ENCODE measurements around the gene CDKN2B-AS1. TPM values are rescaled to one million over a fixed set of nuclear protein-coding genes. Genes with fewer than 3 reads are reported as not detected.

Gene CDKN2B-AS1
- total RNA-seq, 4 donors from 2014 or later: 0.42 to 3.9 (median 0.69) TPM; not detected in 1

GRCh38 chr9:22098643-22099332 is 104.2 kb downstream of the CDKN2B-AS1 start:
- Histone ChIP-seq H3K27ac (peak overlapping the region in 3 of 4 donors; percentile 25 to 30 (median 28)), H3K4me1 (no peaks in the 10 kb centered on the region), H3K4me3 (no peak overlapping the region), H3K27me3 (no peaks in the 10 kb centered on the region), H3K9me3 (no peaks in the 10 kb centered on the region), H3K36me3 (no peaks in the 10 kb centered on the region)
- 57 to 64% methylated on average over 3 of the region's 3 CpGs for WGBS, 2 donors (ENCODE audit: low coverage in 1 of 2)
- peak; percentile 33 for TF ChIP-seq POLR2AphosphoS5 (IDR thresholded peaks at IDR 0.05)
- TF ChIP-seq, protein P1, sequence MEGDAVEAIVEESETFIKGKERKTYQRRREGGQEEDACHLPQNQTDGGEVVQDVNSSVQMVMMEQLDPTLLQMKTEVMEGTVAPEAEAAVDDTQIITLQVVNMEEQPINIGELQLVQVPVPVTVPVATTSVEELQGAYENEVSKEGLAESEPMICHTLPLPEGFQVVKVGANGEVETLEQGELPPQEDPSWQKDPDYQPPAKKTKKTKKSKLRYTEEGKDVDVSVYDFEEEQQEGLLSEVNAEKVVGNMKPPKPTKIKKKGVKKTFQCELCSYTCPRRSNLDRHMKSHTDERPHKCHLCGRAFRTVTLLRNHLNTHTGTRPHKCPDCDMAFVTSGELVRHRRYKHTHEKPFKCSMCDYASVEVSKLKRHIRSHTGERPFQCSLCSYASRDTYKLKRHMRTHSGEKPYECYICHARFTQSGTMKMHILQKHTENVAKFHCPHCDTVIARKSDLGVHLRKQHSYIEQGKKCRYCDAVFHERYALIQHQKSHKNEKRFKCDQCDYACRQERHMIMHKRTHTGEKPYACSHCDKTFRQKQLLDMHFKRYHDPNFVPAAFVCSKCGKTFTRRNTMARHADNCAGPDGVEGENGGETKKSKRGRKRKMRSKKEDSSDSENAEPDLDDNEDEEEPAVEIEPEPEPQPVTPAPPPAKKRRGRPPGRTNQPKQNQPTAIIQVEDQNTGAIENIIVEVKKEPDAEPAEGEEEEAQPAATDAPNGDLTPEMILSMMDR (IDR thresholded peaks at IDR 0.05): no peak
- peak; percentile 46 for ATAC-seq

DNA sequence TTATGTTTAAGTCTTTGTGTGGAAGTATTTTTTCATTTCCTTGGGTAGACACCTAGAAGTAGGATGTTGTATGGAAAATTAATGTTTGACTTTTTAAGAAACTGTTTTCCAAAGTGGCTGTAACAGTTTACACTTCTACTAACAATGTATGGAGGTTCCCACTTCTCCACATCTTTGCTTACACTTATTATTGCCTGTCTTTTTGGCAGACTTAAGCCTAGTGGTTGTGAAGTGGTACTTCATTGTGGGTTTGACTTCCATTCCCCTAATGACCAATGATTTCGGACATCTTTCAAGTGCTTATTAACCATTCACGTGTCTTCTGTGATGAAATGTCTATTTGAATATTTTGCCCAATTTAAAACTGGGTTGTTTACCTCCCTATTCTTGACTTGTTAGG is 106.0 kb downstream of the CDKN2B-AS1 start:
- Histone ChIP-seq H3K27me3 (no peaks in the 10 kb centered on the region), H3K27ac (no peak overlapping the region), H3K36me3 (no peaks in the 10 kb centered on the region), H3K9me3 (no peaks in the 10 kb centered on the region), H3K4me1 (no peaks in the 10 kb centered on the region), H3K4me3 (no peak overlapping the region)
- no peak for TF ChIP-seq POLR2A (IDR thresholded peaks at IDR 0.05)
- no peak for TF ChIP-seq EP300 (IDR thresholded peaks at IDR 0.05)
- no peak for TF ChIP-seq POLR2AphosphoS5 (IDR thresholded peaks at IDR 0.05)
- TF ChIP-seq, protein P1 (IDR thresholded peaks at IDR 0.05): no peak
- WGBS, 2 donors (ENCODE audit: low coverage in 1 of 2): 69 to 80% methylated on average over 2 of the region's 2 CpGs
- no peak for ATAC-seq

GRCh38 chr9:22102146-22103053 is 107.8 kb downstream of the CDKN2B-AS1 start:
- Histone ChIP-seq H3K9me3 (no peaks in the 10 kb centered on the region), H3K4me1 (no peaks in the 10 kb centered on the region), H3K36me3 (no peaks in the 10 kb centered on the region), H3K27ac (peak overlapping the region in 1 of 4 donors; percentile 53), H3K4me3 (no peak overlapping the region), H3K27me3 (no peaks in the 10 kb centered on the region)
- no peak for TF ChIP-seq EP300 (IDR thresholded peaks at IDR 0.05)
- TF ChIP-seq POLR2A (IDR thresholded peaks at IDR 0.05): no peak
- TF ChIP-seq, protein P1 (IDR thresholded peaks at IDR 0.05): no peak
- TF ChIP-seq POLR2AphosphoS5 (IDR thresholded peaks at IDR 0.05): no peak
- ATAC-seq: no peak
- 89 to 98% methylated on average over 4 of the region's 4 CpGs for WGBS, 2 donors (ENCODE audit: low coverage in 1 of 2)

DNA sequence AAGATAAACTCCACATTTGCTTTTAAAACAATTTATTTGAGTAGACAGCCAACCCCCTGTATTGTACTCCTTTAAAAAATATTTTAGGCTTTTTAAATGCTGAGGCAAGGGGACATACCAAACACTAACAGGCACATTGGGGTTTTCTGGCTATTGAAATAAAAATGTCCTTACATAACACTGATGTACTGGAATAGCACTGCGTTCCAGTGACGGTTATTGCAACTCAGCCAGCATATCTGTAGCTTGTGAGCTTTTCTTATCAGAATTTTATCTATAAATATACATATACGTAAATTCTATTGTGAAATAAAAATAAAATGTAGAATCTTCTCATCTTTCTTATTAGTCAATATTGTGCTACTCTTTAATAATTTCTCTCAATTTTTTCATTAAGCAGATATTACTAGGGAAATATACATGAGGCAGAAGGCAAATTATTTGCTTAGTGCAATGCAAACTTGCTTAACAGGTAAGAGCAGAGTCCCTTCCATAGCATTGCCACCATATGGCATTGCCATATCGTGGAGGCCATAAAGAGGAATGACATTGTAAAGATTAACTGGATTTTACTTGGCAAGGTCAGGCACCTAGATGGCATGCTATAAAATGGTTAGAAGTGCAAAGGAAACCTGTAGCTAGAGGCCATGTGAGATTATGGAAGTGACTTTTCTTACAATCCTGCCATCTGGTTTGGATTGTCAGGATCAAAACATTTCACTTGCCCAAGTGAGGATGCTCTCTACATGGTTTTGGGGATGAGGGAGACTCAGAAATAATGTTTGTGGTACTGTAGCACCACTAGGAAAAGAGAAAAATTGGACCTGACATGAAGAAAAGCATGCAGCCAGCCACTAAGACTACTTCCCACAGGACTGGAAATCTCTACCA is 109.3 kb downstream of the CDKN2B-AS1 start:
- TF ChIP-seq POLR2AphosphoS5 (IDR thresholded peaks at IDR 0.05) (no peak), EP300 (IDR thresholded peaks at IDR 0.05) (no peak), POLR2A (IDR thresholded peaks at IDR 0.05) (no peak)
- TF ChIP-seq, protein P1 (IDR thresholded peaks at IDR 0.05): no peak
- no peak for ATAC-seq
- Histone ChIP-seq H3K4me1 (no peaks in the 10 kb centered on the region), H3K27me3 (no peaks in the 10 kb centered on the region), H3K36me3 (no peaks in the 10 kb centered on the region), H3K4me3 (no peak overlapping the region), H3K9me3 (no peaks in the 10 kb centered on the region), H3K27ac (peak overlapping the region in 2 of 4 donors; percentile 44 to 53)
- 63 to 65% methylated on average over 4 of the region's 4 CpGs for WGBS, 2 donors (ENCODE audit: low coverage in 1 of 2)
